22Rv1 (cell line): ENCODE data around the gene KLHL15.

Experiments used
- H3K27ac ChIP-seq: fragments of 450-650 bp; 2 replicates; pipeline ENCODE4 v1.5.1; 2017
- ZFX ChIP-seq: fragments of 450-650 bp; IDR thresholded peaks from 2 replicates; pipeline ENCODE4 v1.6.1; 2017; ENCODE audit warnings: antibody characterized with exemption, borderline replicate concordance
- TF ChIP-seq, protein P1 (sequence below): fragments of 450-650 bp; IDR thresholded peaks from 2 replicates; pipeline ENCODE4 v1.5.1; 2017; ENCODE audit warnings: mild to moderate bottlenecking

The KLHL15 gene

DNA sequence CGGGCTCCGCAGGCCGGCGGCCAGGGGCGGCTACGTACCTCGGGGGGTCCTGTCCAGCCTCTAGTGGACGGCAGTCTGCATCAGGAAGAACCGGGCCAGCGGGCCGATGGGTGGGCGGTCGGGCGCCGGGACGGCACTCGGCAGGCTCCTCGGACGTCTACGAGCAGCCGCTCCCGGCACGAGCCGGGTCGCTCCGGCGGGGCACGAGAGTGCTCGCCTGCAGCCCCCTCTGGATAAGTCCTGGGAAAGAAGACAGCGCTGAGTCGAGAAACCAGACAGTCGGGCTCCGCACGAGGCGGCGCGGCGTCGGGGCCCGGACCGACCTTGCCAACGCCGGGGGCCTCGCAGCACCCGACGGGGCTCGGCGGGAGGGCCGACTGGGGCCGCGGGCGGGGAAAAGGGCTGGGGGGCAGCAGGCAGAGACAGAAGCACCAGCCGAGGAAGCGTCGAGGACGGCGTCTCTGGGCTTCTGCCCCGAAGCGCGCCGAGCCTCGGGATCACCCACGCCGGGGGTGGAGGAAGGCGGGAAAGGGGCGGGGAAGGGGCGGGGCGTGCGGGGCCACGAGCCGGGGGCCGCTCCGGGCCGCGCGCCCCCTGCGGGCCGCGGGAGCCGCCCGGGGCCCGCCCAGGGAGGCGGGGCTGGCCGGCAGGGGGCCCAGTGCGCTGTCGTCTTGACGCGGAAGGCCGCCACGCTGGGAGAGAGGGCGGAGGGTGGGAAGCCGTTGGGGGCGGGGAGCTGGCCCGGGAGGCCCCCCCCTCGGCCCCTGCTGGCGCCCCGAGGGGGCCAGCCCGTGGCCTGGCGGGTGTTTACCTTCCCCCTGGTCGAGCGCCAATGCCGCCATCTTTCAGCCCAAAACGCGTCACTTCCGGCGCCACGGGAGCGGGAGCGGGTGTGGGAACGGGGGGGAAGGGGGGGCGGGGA is 1.9 kb downstream of the KLHL15 start:
- H3K27ac ChIP-seq = peak overlapping the region; percentile 73
- TF ChIP-seq ZFX = no peak
- TF ChIP-seq, protein P1, sequence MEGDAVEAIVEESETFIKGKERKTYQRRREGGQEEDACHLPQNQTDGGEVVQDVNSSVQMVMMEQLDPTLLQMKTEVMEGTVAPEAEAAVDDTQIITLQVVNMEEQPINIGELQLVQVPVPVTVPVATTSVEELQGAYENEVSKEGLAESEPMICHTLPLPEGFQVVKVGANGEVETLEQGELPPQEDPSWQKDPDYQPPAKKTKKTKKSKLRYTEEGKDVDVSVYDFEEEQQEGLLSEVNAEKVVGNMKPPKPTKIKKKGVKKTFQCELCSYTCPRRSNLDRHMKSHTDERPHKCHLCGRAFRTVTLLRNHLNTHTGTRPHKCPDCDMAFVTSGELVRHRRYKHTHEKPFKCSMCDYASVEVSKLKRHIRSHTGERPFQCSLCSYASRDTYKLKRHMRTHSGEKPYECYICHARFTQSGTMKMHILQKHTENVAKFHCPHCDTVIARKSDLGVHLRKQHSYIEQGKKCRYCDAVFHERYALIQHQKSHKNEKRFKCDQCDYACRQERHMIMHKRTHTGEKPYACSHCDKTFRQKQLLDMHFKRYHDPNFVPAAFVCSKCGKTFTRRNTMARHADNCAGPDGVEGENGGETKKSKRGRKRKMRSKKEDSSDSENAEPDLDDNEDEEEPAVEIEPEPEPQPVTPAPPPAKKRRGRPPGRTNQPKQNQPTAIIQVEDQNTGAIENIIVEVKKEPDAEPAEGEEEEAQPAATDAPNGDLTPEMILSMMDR = peak; percentile 38

DNA sequence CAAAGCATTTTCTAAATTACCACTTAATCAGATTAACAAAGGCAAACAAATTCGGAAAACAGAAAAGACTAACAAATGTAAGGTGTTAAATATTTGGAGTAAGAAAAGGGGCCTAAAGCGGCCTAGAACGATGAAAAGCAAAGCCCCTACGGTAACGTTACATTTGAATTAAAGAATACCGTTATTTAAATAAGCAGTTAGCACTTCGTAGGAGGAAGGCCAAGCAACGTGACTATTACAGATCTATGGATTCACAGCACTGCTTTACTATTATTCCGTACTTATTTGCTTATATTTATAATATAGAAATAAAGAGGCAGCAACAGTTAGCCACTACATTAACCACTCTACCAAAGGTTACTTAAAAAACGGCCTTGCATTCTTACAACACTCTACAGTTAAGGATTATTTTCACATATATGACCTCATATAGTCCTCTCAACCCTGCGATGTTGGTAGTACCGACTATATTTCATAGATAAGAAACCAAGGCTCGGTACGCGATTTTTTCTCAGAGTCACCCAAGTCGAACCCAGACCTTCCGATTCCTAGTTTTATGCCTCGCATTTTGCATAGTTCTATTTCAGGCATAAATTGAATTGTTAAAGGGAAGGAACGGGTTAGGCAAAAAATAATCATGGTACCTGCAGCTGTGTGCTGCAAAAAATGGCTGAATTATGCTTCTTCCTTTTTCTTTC is 2.9 kb downstream of the KLHL15 start:
- no peak overlapping the region for H3K27ac ChIP-seq
- TF ChIP-seq ZFX = no peak
- TF ChIP-seq, protein P1 = no peak

DNA sequence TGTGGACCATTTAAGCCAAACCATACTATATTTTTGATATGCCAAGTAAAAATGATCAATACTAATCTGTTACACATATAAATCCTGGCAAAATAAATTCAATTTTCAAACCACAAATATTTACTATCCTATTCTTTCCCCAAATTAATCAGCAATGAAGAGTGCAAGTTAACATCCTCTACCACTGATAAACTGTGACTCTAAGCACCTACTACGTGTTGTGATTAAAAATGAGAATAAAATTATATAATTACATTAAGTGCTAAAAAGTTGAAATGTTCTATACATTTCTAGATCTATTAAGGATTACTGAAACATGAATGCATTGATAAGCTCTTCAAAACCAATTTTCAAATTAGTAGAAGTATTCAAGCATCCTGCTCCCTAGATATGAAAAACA is 3.4 kb downstream of the KLHL15 start:
- H3K27ac ChIP-seq = no peak overlapping the region
- TF ChIP-seq, protein P1 = no peak
- TF ChIP-seq ZFX = no peak

DNA sequence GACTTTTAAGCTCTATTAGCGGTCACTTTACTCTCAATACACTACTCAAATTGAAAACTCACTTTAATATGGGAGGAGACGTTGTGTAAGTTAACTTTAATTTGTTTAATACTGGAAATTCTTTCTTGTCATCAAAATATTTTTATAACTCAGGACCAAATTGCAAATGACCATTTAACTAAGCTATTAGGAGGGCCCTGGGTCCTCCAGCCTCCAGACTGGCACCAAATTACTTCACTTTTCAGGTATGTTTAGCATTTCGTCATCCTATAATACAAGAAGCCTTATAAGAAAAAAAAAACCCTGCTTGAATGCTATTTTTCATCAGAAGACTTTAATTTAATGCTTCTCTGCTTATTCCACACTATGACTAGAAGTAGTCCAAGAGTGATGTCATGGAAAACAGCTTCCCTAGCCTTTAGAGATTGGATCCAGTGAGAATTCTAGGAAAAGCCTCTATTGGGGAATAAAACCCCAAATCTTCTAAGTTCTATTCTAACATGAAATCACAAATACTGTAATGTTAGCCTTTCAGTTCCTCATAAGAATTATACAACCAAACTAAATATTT is 6.6 kb downstream of the KLHL15 start:
- TF ChIP-seq, protein P1 = no peak
- TF ChIP-seq ZFX = no peak
- H3K27ac ChIP-seq = no peak overlapping the region

DNA sequence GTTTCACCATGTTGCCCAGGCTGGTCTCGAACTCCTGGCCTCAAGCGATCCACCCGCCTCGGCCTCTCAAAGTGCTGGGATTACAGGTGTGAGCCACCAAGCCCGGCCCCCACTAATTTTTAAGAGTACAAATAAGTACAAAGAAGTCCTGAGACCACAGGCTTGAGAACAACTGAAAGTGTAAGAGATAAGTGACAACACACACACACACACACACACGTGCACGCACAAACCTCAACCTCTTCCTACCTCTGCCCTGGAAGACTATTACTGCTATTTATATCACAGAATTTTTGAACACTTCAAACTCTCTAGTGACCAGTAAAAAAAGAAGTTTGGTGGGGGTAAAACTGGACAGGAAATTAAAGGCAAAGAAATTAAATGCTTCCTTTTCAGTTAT is 7.5 kb downstream of the KLHL15 start:
- no peak overlapping the region for H3K27ac ChIP-seq
- TF ChIP-seq, protein P1 = no peak

DNA sequence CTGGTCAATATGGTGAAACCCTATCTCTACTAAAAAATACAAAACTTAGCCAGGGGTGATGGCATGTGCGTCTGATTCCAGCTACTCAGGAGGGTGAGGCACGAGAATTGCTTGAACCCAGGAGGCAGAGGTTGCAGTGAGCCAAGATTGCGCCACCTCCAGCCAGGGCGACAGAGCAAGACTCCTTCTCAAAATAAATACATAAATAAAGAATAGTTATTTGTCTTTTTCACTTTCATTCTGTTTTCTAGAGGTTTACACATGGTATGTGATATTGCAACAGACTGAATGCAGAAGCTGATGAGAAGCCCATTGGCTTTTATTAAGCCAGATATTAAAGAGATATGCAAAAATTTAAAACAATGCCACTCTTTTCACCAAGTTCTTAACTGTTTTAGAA is 8.2 kb downstream of the KLHL15 start:
- no peak for TF ChIP-seq ZFX
- H3K27ac ChIP-seq = no peak overlapping the region

DNA sequence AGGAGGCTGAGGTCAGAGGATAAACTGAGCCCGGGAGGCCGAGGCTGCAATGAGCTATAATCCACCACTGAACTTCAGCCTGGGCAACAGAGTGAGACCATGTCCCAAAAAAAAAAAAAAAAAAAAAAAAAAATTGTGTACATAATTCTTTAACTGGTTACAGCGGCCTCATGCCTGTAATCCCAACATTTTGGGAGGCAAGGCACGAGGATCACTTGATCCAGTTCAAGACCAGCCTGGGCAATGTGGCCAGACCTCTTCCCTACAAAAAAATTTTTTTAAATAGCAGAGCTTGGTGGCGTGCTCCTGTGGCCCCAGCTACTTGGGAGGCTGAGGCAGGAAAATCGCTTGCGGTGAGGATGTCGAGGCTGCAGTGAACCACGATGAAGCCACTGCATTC is 9.3 kb downstream of the KLHL15 start:
- TF ChIP-seq ZFX = no peak
- TF ChIP-seq, protein P1 = no peak

More for the DNA sequence above, 9.3 kb downstream of the KLHL15 start:
- H3K27ac ChIP-seq = no peak overlapping the region
